ENCODE results near the gene KCND1.

DNA sequence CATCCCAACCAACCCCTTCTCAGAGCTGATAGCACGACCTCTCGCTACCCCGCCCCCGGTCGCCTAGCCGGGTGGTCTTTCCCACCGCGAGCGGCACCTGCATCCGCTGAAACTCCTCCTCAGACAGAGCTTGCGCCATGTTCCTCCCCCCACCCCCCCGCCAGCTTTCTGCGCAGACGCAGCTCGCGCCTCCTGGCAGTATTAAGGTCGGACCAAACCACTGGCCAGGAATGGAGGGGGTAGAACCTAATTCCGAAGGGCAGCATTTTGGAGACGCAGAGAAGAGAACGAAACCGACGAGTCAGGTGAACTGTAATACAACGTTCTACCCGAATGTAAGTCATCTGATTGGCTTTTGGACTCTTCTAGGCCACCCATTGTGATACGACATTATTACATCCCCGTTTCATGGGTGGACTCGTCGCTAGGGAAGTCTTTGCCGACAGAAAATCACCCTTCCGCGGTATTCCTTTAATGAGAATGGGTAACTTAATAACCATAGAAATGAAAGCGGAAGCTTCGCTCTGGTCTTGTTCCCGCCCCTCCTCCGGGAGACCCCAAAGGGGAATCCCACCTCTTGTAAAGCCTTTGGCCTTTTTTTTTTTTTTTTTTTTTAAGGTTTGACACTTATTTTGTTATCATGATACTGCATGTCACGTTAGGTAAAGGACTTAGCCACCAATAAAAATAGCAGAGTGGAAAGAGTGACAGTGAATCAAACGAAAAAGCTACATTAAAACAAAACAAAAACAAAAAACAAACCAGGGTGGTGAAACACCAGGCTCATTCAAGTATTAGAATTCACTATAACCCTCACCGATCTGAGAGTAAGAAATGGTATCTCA lies 30.7 kb upstream of the KCND1 start, which contains the start of gene GRIPAP1:
- TF ChIP-seq, protein P1, sequence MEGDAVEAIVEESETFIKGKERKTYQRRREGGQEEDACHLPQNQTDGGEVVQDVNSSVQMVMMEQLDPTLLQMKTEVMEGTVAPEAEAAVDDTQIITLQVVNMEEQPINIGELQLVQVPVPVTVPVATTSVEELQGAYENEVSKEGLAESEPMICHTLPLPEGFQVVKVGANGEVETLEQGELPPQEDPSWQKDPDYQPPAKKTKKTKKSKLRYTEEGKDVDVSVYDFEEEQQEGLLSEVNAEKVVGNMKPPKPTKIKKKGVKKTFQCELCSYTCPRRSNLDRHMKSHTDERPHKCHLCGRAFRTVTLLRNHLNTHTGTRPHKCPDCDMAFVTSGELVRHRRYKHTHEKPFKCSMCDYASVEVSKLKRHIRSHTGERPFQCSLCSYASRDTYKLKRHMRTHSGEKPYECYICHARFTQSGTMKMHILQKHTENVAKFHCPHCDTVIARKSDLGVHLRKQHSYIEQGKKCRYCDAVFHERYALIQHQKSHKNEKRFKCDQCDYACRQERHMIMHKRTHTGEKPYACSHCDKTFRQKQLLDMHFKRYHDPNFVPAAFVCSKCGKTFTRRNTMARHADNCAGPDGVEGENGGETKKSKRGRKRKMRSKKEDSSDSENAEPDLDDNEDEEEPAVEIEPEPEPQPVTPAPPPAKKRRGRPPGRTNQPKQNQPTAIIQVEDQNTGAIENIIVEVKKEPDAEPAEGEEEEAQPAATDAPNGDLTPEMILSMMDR (IDR thresholded peaks at IDR 0.05) = no peak
- no peak for TF ChIP-seq ZFX (IDR thresholded peaks at IDR 0.05; ENCODE audit: borderline replicate concordance)

Data from 22Rv1 (cell line).